DOHH2 (cell line): Measurements from ENCODE around the gene TSHZ2.

Experiments
- H3F3A ChIP-seq: fragments of 200-600 bp; sonication (generic), shearing (Covaris generic); 2 replicates; pipeline ENCODE4 v1.6.0; 2016; ENCODE audit warnings: antibody characterized with exemption, mild to moderate bottlenecking; ENCODE audit not compliant: control insufficient read depth, insufficient read depth
- H3K27ac ChIP-seq: fragments of 200-600 bp; sonication (generic); 2 replicates; pipeline ENCODE4 v1.5.1; 2014; ENCODE audit warnings: low read depth, mild to moderate bottlenecking, low read length, moderate library complexity
- H3K27me3 ChIP-seq: fragments of 200-600 bp; sonication (generic); 2 replicates; pipeline ENCODE4 v1.6.1; 2014; ENCODE audit warnings: mild to moderate bottlenecking, low read length, mixed read lengths; ENCODE audit not compliant: control insufficient read depth
- H3K36me3 ChIP-seq: fragments of 200-600 bp; sonication (generic); 2 replicates; pipeline ENCODE4 v1.6.1; 2014; ENCODE audit warnings: mild to moderate bottlenecking, low read length, moderate library complexity, mixed read lengths; ENCODE audit not compliant: control insufficient read depth
- H3K4me1 ChIP-seq: fragments of 200-600 bp; sonication (generic); 2 replicates; pipeline ENCODE4 v1.6.1; 2014; ENCODE audit warnings: mild to moderate bottlenecking, low read length, mixed read lengths; ENCODE audit not compliant: control insufficient read depth
- H3K4me2 ChIP-seq: fragments of 200-600 bp; sonication (generic); 2 replicates; pipeline ENCODE4 v1.6.0; 2014; ENCODE audit warnings: mild to moderate bottlenecking, low read length, moderate library complexity
- H3K4me3 ChIP-seq: fragments of 200-600 bp; sonication (generic); 2 replicates; pipeline ENCODE4 v1.5.1; 2014; ENCODE audit warnings: mild to moderate bottlenecking, low read length, mixed read lengths
- H3K79me2 ChIP-seq: fragments of 200-600 bp; sonication (generic); 2 replicates; pipeline ENCODE4 v1.6.1; 2014; ENCODE audit warnings: mild to moderate bottlenecking, low read length, mixed read lengths; ENCODE audit not compliant: control insufficient read depth
- H3K9me2 ChIP-seq: fragments of 200-600 bp; sonication (generic); replicated peaks from 2 replicates; pipeline ENCODE4 v1.6.1; 2014; ENCODE audit warnings: mild to moderate bottlenecking, low read length, mixed read lengths; ENCODE audit not compliant: control insufficient read depth
- H3K9me3 ChIP-seq: fragments of 200-600 bp; sonication (generic); 2 replicates; pipeline ENCODE4 v1.6.1; 2014; ENCODE audit warnings: antibody characterized with exemption, low read length, mixed read lengths; ENCODE audit not compliant: control insufficient read depth, insufficient read depth
- H4K20me1 ChIP-seq: fragments of 200-600 bp; sonication (generic); 2 replicates; pipeline ENCODE4 v1.6.0; 2014; ENCODE audit warnings: low read depth, mild to moderate bottlenecking, antibody characterized with exemption, low read length, moderate library complexity; ENCODE audit not compliant: control insufficient read depth, insufficient read depth
- CTCF ChIP-seq: fragments of 200-600 bp; sonication (generic); IDR thresholded peaks from one replicate; pipeline ENCODE4 v1.5.1; 2014; ENCODE audit warnings: antibody characterized with exemption, mild to moderate bottlenecking, low read depth, low read length; ENCODE audit not compliant: poor library complexity, severe bottlenecking
- EZH2phosphoT487 ChIP-seq: fragments of 200-600 bp; sonication (generic); IDR thresholded peaks from 2 replicates; pipeline ENCODE4 v1.6.1; 2017; ENCODE audit warnings: borderline replicate concordance, mild to moderate bottlenecking, antibody characterized with exemption, low read length, moderate library complexity, mixed read lengths

TSHZ2 gene

GRCh38 chr20:53081916-53082863, 110.0 kb downstream of the TSHZ2 start:
- Histone ChIP-seq H3K4me3 (no peak overlapping the region), H3K27me3 (0 out of 2 replicates have a peak, but pooled peaks cover 4% of the 10 kb centered on the region), H3K27ac (no peak overlapping the region), H3K36me3 (no peaks in the 10 kb centered on the region), H3K4me2 (no peak overlapping the region), H3K4me1 (peaks cover 13% of the 10 kb centered on the region), H3F3A (no peaks in the 10 kb centered on the region), H3K9me2 (no peaks in the 10 kb centered on the region), H3K79me2 (no peaks in the 10 kb centered on the region), H3K9me3 (no peaks in the 10 kb centered on the region), H4K20me1 (no peaks in the 10 kb centered on the region)
- TF ChIP-seq CTCF, result no peak
- no peak for TF ChIP-seq EZH2phosphoT487

- Histone ChIP-seq H3K79me2 (no peaks in the 10 kb centered on the region), H3K4me2 (no peak overlapping the region), H3F3A (no peaks in the 10 kb centered on the region), H3K9me3 (no peaks in the 10 kb centered on the region), H3K27me3 (no peaks in the 10 kb centered on the region), H3K4me3 (no peak overlapping the region), H3K36me3 (no peaks in the 10 kb centered on the region), H3K9me2 (no peaks in the 10 kb centered on the region), H4K20me1 (no peaks in the 10 kb centered on the region), H3K4me1 (peaks cover 13% of the 10 kb centered on the region), H3K27ac (no peak overlapping the region)
- TF ChIP-seq CTCF (no peak), EZH2phosphoT487 (no peak)
These were observed 111.3 kb downstream of the TSHZ2 start for GRCh38 chr20:53083411-53083810.

- no peaks in the 10 kb centered on the region for H3K9me2 ChIP-seq
- no peaks in the 10 kb centered on the region for H3F3A ChIP-seq
- no peaks in the 10 kb centered on the region for H3K9me3 ChIP-seq
- no peaks in the 10 kb centered on the region for H3K27me3 ChIP-seq
- peaks cover 13% of the 10 kb centered on the region for H3K4me1 ChIP-seq
- H3K27ac ChIP-seq, result no peak overlapping the region
- H3K79me2 ChIP-seq, result no peaks in the 10 kb centered on the region
- TF ChIP-seq EZH2phosphoT487 (no peak), CTCF (no peak)
- no peaks in the 10 kb centered on the region for H4K20me1 ChIP-seq
- no peak overlapping the region for H3K4me2 ChIP-seq
- H3K36me3 ChIP-seq, result no peaks in the 10 kb centered on the region
- H3K4me3 ChIP-seq, result no peak overlapping the region
These were observed 112.3 kb downstream of the TSHZ2 start for GRCh38 chr20:53084408-53084997.
